Measurements from ENCODE around the gene MEIG1. TPM values are rescaled to one million over a fixed set of nuclear protein-coding genes. Genes with fewer than 3 reads are reported as not detected.
"Not testable (repeated sequence)": the region's sequence is repeated elsewhere in the genome, so short reads cannot be mapped to it uniquely, and the experiment has no call there.

Gene MEIG1
- total RNA-seq, 1 donor from 2014 or later, result 0.44 TPM

DNA sequence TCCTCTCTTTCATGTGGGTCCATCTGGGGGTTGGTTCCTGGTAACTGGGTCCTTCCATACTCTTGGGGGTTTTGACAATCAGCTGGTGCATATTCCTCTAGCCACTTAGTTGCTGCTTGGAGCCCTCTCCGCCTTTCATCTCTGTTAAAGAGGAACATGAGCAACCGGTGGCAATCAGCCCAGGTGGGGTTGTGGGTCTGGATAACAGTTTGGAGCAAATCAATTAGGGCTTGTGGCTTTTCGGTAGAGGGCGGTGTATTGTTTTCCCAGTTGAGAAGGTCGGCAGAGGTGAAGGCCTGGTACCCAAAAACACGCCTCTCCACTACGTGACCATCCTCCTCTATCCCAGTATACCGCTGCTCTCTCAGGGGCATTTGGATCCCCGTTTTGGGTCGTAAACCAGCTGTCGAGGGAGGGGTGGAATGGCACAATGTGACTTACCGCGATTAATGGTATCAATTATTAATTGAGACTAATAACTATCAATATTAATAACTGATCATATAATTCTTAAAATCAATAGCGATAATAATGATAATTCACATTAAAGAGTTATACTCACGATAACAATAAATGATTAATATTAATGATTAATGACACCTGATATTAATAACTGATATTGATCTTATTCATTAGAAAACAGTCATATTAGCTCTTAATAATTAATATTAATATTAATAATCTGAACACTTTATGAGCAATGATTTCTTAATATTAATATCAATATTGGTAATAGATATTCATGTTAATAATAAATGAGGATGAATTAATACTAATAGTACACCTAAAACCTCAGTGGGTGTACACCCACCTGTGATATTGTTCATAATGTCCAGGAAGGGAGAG, 15.2 kb downstream of the MEIG1 start:
- H3K27me3 Mint-ChIP-seq (ENCODE audit: insufficient read depth); DNase-seq (ENCODE audit: low spot score); intact Hi-C loops (cut with micrococcal nuclease); H3K36me3 Mint-ChIP-seq (ENCODE audit: low read depth); H3K4me3 Mint-ChIP-seq; H3K27ac Mint-ChIP-seq; H3K9me3 Mint-ChIP-seq; H3K4me1 Mint-ChIP-seq (ENCODE audit: low read depth): not testable (repeated sequence)

GRCh38 chr10:14975672-14976273, 16.6 kb downstream of the MEIG1 start:
- Mint-ChIP-seq H3K27ac (no peak overlapping the region), H3K36me3 (ENCODE audit: low read depth) (no peaks in the 10 kb centered on the region), H3K4me1 (ENCODE audit: low read depth) (no peaks in the 10 kb centered on the region), H3K27me3 (ENCODE audit: insufficient read depth) (peaks cover 3% of the 10 kb centered on the region), H3K4me3 (no peak overlapping the region), H3K9me3 (no peaks in the 10 kb centered on the region)
- no peak for DNase-seq (ENCODE audit: low spot score)
- intact Hi-C loops (cut with micrococcal nuclease), result no loop called here

DNA sequence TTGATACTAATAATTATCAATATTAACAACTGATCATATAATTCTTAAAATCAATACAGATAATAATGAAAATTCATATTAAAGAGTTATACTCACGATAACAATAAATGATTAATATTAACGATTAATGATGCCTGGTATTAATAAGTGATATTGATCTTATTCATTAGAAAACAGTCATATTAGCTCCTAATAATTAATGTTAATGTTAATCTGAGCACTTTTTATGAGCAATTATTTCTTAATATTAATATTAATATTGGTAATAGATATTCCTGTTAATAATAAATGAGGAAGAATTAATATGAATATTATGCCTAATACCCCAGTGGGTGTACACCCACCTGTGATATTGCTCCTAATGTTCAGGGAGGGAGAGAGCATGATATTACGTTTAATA, 23.6 kb downstream of the MEIG1 start:
- DNase-seq (ENCODE audit: low spot score), result no peak
- Mint-ChIP-seq H3K27ac (no peak overlapping the region), H3K36me3 (ENCODE audit: low read depth) (no peaks in the 10 kb centered on the region), H3K4me3 (no peak overlapping the region), H3K9me3 (no peaks in the 10 kb centered on the region), H3K4me1 (ENCODE audit: low read depth) (no peaks in the 10 kb centered on the region), H3K27me3 (ENCODE audit: insufficient read depth) (no peaks in the 10 kb centered on the region)
- intact Hi-C loops (cut with micrococcal nuclease), result no loop called here

- H3K9me3 Mint-ChIP-seq; H3K27me3 Mint-ChIP-seq (ENCODE audit: insufficient read depth); intact Hi-C loops (cut with micrococcal nuclease); H3K36me3 Mint-ChIP-seq (ENCODE audit: low read depth); H3K27ac Mint-ChIP-seq; H3K4me3 Mint-ChIP-seq; DNase-seq (ENCODE audit: low spot score): not testable (repeated sequence)
- H3K4me1 Mint-ChIP-seq (ENCODE audit: low read depth), result peaks cover 16% of the 10 kb centered on the region
These were observed 30.4 kb downstream of the MEIG1 start for GRCh38 chr10:14989552-14989951.

GRCh38 chr10:14991035-14991749, 32.0 kb downstream of the MEIG1 start:
- intact Hi-C loops (cut with micrococcal nuclease), result loop anchor here (1.0 to 10.0 kb wide), 2 partner anchors 115 to 384 kb away; partner anchors contain the start of gene FAM171A1
- H3K27ac Mint-ChIP-seq; H3K9me3 Mint-ChIP-seq; H3K36me3 Mint-ChIP-seq (ENCODE audit: low read depth); H3K4me3 Mint-ChIP-seq; H3K27me3 Mint-ChIP-seq (ENCODE audit: insufficient read depth): not testable (repeated sequence)
- peak; percentile 56 for DNase-seq (ENCODE audit: low spot score)
- peaks cover 16% of the 10 kb centered on the region for H3K4me1 Mint-ChIP-seq (ENCODE audit: low read depth)

- intact Hi-C loops (cut with micrococcal nuclease), result loop anchor here (10.0 kb wide), 1 partner anchor 382 kb away; the partner anchor contains the start of gene FAM171A1
- not testable (repeated sequence) for H3K9me3 Mint-ChIP-seq; H3K27me3 Mint-ChIP-seq (ENCODE audit: insufficient read depth); H3K4me3 Mint-ChIP-seq; H3K27ac Mint-ChIP-seq; DNase-seq (ENCODE audit: low spot score); H3K36me3 Mint-ChIP-seq (ENCODE audit: low read depth)
- H3K4me1 Mint-ChIP-seq (ENCODE audit: low read depth), result peaks cover 16% of the 10 kb centered on the region
These were observed 33.1 kb downstream of the MEIG1 start for GRCh38 chr10:14992336-14992735.

- not testable (repeated sequence) for H3K27me3 Mint-ChIP-seq (ENCODE audit: insufficient read depth); DNase-seq (ENCODE audit: low spot score); H3K27ac Mint-ChIP-seq; H3K4me3 Mint-ChIP-seq; H3K9me3 Mint-ChIP-seq; H3K36me3 Mint-ChIP-seq (ENCODE audit: low read depth)
- intact Hi-C loops (cut with micrococcal nuclease), result loop anchor here (10.0 kb wide), 1 partner anchor 381 kb away; the partner anchor contains the start of gene FAM171A1
- peaks cover 16% of the 10 kb centered on the region for H3K4me1 Mint-ChIP-seq (ENCODE audit: low read depth)
These were observed 34.6 kb downstream of the MEIG1 start for GRCh38 chr10:14993500-14994455.

DNA sequence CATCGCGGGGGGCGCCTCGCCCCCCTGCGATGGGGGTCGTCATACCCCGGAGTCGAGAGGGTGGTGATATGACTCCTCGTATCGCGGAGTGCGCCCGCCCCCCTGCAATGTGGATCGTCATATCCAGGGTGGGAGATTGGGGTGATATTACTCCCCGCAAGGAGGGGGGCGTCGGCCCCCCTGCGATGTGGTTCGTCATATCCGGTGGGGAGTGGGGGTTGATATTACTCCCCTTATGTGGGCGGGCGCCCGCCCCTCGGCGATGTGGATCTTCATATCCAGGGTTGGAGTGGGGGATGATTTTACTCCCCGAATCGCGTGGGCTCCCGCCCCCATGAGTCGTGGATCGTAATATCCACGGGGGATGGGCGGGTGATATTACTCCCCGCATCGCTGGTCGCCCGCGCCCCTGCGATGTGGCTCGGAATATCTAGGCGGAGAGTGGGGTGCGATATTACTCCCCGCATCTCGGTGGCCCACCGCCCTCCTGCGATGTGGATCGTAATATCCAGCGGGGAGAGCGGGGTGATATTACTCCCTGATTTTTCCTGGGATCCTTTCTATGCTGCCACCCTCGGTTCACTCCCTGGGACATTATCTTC, 36.9 kb downstream of the MEIG1 start:
- H3K36me3 Mint-ChIP-seq (ENCODE audit: low read depth), result no peaks in the 10 kb centered on the region
- H3K27me3 Mint-ChIP-seq (ENCODE audit: insufficient read depth), result peaks cover 5% of the 10 kb centered on the region
- intact Hi-C loops (cut with micrococcal nuclease), result loop anchor here (10.0 kb wide), 1 partner anchor 379 kb away; the partner anchor contains the start of gene FAM171A1
- H3K4me3 Mint-ChIP-seq, result no peak overlapping the region
- no peaks in the 10 kb centered on the region for H3K9me3 Mint-ChIP-seq
- DNase-seq (ENCODE audit: low spot score), result no peak
- peaks cover 9% of the 10 kb centered on the region for H3K4me1 Mint-ChIP-seq (ENCODE audit: low read depth)
- H3K27ac Mint-ChIP-seq, result no peak overlapping the region

DNA sequence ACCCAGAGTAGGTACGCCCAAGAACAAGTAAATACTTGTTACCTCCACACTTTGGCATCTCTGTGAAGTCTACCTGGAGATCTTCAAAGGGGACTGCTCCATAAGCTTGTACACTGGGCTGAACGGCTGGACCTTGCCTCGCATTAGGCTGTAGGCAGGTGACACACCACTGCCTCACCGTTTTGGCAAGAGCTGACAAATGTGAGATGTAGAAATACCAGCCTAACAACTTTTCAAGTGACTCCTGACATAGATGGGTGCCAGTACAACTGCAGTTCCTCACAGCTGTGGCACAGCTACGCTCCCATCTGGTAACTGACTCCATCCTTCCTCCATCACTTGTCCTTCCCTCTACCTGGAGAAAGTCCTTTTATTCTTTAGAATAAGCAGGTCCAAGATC, 54.3 kb downstream of the MEIG1 start:
- DNase-seq (ENCODE audit: low spot score); H3K4me1 Mint-ChIP-seq (ENCODE audit: low read depth); intact Hi-C loops (cut with micrococcal nuclease); H3K27me3 Mint-ChIP-seq (ENCODE audit: insufficient read depth); H3K9me3 Mint-ChIP-seq; H3K4me3 Mint-ChIP-seq; H3K36me3 Mint-ChIP-seq (ENCODE audit: low read depth); H3K27ac Mint-ChIP-seq: not testable (repeated sequence)

GRCh38 chr10:15015451-15015850, 56.3 kb downstream of the MEIG1 start:
- no peak overlapping the region for H3K4me3 Mint-ChIP-seq
- intact Hi-C loops (cut with micrococcal nuclease), result no loop called here
- H3K36me3 Mint-ChIP-seq (ENCODE audit: low read depth), result no peaks in the 10 kb centered on the region
- no peaks in the 10 kb centered on the region for H3K9me3 Mint-ChIP-seq
- peaks cover 2% of the 10 kb centered on the region for H3K27me3 Mint-ChIP-seq (ENCODE audit: insufficient read depth)
- H3K4me1 Mint-ChIP-seq (ENCODE audit: low read depth), result no peaks in the 10 kb centered on the region
- no peak for DNase-seq (ENCODE audit: low spot score)
- no peak overlapping the region for H3K27ac Mint-ChIP-seq

DNA sequence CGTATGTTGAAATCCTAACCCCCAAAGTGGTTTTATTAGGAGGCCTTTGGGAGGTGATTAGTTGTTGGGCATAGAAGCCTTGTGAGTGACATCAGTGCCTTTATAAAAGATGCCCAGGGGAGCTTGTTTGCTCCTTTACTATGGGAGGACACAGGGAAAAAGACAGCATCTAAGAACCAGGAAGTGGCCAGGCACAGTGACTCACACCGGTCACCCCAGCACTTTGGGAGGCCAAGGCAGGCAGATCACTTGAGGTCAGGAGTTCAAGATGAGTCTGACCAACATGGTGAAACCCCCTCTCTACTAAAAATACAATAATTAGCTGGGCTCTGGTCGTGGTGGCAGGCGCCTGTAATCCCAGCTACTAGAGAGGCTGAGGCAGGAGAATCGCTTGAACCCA, 61.8 kb downstream of the MEIG1 start:
- H3K36me3 Mint-ChIP-seq (ENCODE audit: low read depth); H3K9me3 Mint-ChIP-seq; DNase-seq (ENCODE audit: low spot score); H3K4me3 Mint-ChIP-seq; intact Hi-C loops (cut with micrococcal nuclease); H3K27me3 Mint-ChIP-seq (ENCODE audit: insufficient read depth); H3K27ac Mint-ChIP-seq; H3K4me1 Mint-ChIP-seq (ENCODE audit: low read depth): not testable (repeated sequence)

Data from activated T-helper 1 cell treated with anti-CD3 and anti-CD28 coated beads, Interleukin-12 subunit alpha, Interleukin-12 subunit beta, Interleukin-2, Interleukin-4 antibody, amounts not matched to agents 30 ng/mL and 10 ng/mL and 1 ng/mL, durations not matched to agents 14 hours and 24 hours and 36 hours (primary cell).